Mammary epithelial cell (primary cell): Measurements from ENCODE around the gene PLAAT1.

ENCODE experiments used
- CTCF ChIP-seq, 2 donors: IDR thresholded peaks in 1 of 2; conservative IDR thresholded peaks in 1 of 2; 2 replicates each; pipeline ENCODE4 v1.5.1; 2011 to 2012; ENCODE audit warnings: inconsistent platforms in 2 of 2, low read length in 2 of 2, mild to moderate bottlenecking in 2 of 2, control low read depth in 1 of 2, low read depth in 1 of 2; ENCODE audit not compliant: insufficient read depth in 1 of 2; ENCODE audit errors: extremely low read depth in 1 of 2
- EZH2 ChIP-seq: IDR thresholded peaks from 2 replicates; pipeline ENCODE4 v1.6.1; 2012; ENCODE audit warnings: low read length, inconsistent platforms, borderline replicate concordance

- TF ChIP-seq EZH2 (no peak), CTCF (conservative IDR thresholded peaks at IDR 0.05 in 1 of 2, IDR thresholded peaks at IDR 0.05 in 1 of 2; ENCODE audit: extremely low read depth in 1 of 2, insufficient read depth in 1 of 2, low read depth in 1 of 2, low read length in 2 of 2) (no peak)
These were observed 28.5 kb downstream of the PLAAT1 start for GRCh38 chr3:193269343-193270028.
